ENCODE results near the gene RGSL1. TPM values are rescaled to one million over a fixed set of nuclear protein-coding genes. Genes with fewer than 3 reads are reported as not detected.
"Not testable (repeated sequence)": the region's sequence is repeated elsewhere in the genome, so short reads cannot be mapped to it uniquely, and the experiment has no call there.

The RGSL1 gene
- total and polyA plus RNA-seq, 2 donors = 0.02 TPM; not detected in 1

GRCh38 chr1:182441719-182442118 lies 8.2 kb upstream of the RGSL1 start:
- Histone ChIP-seq H3K36me3 (ENCODE audit: control insufficient read depth in 2 of 2, insufficient read depth in 2 of 2, low read length in 1 of 2) (no peaks in the 10 kb centered on the region), H3K27ac (ENCODE audit: low read depth in 1 of 2, low read length in 1 of 2) (no peak overlapping the region), H3K4me1 (ENCODE audit: control insufficient read depth in 2 of 2, insufficient read depth in 2 of 2, low read length in 2 of 2) (no peaks in the 10 kb centered on the region), H3K4me3 (ENCODE audit: low read length in 2 of 2) (no peak overlapping the region), H3K27me3 (ENCODE audit: control insufficient read depth in 2 of 2, insufficient read depth in 1 of 2, low read length in 1 of 2) (no peaks in the 10 kb centered on the region), H3K9me3 (ENCODE audit: control insufficient read depth in 2 of 2, insufficient read depth in 1 of 2, low read length in 1 of 2) (no peaks in the 10 kb centered on the region)
- WGBS = 98% methylated on average over 3 of the region's 3 CpGs
- no peak for DNase-seq (ENCODE audit: low read depth in 6 of 9, low spot score in 9 of 9)

DNA sequence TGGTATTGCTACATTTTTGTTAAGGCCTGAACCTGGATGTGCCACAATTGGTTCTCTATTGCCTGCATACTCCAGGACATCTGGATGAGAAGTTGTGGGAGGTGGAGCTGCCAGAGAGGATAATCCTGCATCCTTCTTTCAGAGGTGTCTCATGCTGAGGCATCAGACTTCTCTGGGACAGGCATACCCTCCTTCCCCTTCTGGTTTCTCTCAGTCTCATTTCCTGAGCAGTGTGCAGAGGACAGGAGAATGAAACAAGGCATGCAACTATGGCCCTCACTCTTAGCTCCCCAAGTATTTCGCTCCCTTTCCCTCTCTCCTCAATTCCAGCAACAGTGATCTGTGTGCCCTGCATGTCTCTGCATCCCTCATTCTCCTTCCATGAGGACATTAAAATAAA lies 7.6 kb upstream of the RGSL1 start:
- H3K27ac ChIP-seq (ENCODE audit: low read depth in 1 of 2, low read length in 1 of 2) = no peak overlapping the region
- H3K36me3 ChIP-seq (ENCODE audit: control insufficient read depth in 2 of 2, insufficient read depth in 2 of 2, low read length in 1 of 2) = no peaks in the 10 kb centered on the region
- no peaks in the 10 kb centered on the region for H3K4me1 ChIP-seq (ENCODE audit: control insufficient read depth in 2 of 2, insufficient read depth in 2 of 2, low read length in 2 of 2)
- H3K9me3 ChIP-seq (ENCODE audit: control insufficient read depth in 2 of 2, insufficient read depth in 1 of 2, low read length in 1 of 2) = no peaks in the 10 kb centered on the region
- no peaks in the 10 kb centered on the region for H3K27me3 ChIP-seq (ENCODE audit: control insufficient read depth in 2 of 2, insufficient read depth in 1 of 2, low read length in 1 of 2)
- DNase-seq (ENCODE audit: low read depth in 6 of 9, low spot score in 9 of 9) = no peak
- 100% methylated on average over 1 of the region's 1 CpG for WGBS
- H3K4me3 ChIP-seq (ENCODE audit: low read length in 2 of 2) = no peak overlapping the region

DNA sequence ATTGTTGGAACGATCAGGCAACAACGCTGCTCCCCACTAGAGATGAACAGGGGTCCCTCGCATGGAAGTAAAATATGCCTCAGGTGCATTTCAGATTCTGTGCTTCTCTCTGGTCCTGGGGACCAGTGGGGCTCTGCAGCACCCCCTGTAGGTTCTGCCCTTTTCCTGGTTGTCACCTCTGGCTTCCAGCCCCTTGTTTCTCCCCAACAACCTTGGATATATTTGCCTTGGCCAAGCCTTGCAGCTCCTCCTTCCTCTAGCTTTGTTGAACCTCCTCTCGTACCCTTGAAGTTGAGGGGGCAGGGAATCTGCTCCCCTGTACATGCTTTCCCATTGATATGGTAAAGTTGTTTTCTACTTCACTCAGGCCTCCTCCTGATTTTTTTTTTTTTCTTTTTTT lies 5.4 kb upstream of the RGSL1 start:
- no peak overlapping the region for H3K27ac ChIP-seq (ENCODE audit: low read depth in 1 of 2, low read length in 1 of 2)
- H3K9me3 ChIP-seq (ENCODE audit: control insufficient read depth in 2 of 2, insufficient read depth in 1 of 2, low read length in 1 of 2) = no peaks in the 10 kb centered on the region
- WGBS = 78% methylated on average over 4 of the region's 4 CpGs
- H3K36me3 ChIP-seq (ENCODE audit: control insufficient read depth in 2 of 2, insufficient read depth in 2 of 2, low read length in 1 of 2) = no peaks in the 10 kb centered on the region
- no peaks in the 10 kb centered on the region for H3K4me1 ChIP-seq (ENCODE audit: control insufficient read depth in 2 of 2, insufficient read depth in 2 of 2, low read length in 2 of 2)
- no peaks in the 10 kb centered on the region for H3K27me3 ChIP-seq (ENCODE audit: control insufficient read depth in 2 of 2, insufficient read depth in 1 of 2, low read length in 1 of 2)
- no peak overlapping the region for H3K4me3 ChIP-seq (ENCODE audit: low read length in 2 of 2)
- DNase-seq (ENCODE audit: low read depth in 6 of 9, low spot score in 9 of 9) = no peak

DNA sequence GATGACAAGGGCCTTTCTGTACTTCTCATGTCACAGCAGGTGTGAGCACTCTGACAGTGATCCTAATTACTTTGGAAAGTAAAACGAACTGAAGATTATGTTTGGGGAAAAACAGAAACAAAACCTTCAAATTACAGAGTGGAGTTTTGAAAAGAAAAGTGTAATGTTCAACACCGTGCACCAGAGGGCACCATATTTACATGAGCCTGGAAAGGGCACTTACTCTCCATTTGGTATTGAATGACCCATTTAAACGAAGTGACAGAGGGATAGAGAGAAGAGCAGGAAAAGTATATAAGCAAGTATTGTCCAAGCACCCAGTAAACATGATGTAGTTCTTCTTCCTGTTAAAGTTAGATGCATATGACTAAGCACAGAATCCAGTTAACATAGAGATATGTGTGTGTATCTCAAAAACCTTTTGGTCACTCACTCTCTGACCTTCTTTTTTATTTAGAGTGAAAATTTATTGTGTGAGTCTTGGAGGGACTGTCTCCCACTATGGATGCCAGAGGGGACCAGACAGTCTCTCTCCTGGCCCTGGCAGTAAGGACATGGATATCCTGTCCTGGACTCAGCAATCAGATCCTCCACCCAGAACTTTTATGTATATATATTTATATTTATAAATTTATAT lies 3.8 kb upstream of the RGSL1 start:
- Histone ChIP-seq H3K27me3 (ENCODE audit: control insufficient read depth in 2 of 2, insufficient read depth in 1 of 2, low read length in 1 of 2) (no peaks in the 10 kb centered on the region), H3K4me3 (ENCODE audit: low read length in 2 of 2) (no peak overlapping the region), H3K27ac (ENCODE audit: low read depth in 1 of 2, low read length in 1 of 2) (no peak overlapping the region), H3K9me3 (ENCODE audit: control insufficient read depth in 2 of 2, insufficient read depth in 1 of 2, low read length in 1 of 2) (no peaks in the 10 kb centered on the region), H3K4me1 (ENCODE audit: control insufficient read depth in 2 of 2, insufficient read depth in 2 of 2, low read length in 2 of 2) (no peaks in the 10 kb centered on the region), H3K36me3 (ENCODE audit: control insufficient read depth in 2 of 2, insufficient read depth in 2 of 2, low read length in 1 of 2) (no peaks in the 10 kb centered on the region)
- DNase-seq (ENCODE audit: low read depth in 6 of 9, low spot score in 9 of 9) = peak in 6 of 9 donors; percentile 8 to 47 (median 26)
- WGBS = 3% methylated on average over 3 of the region's 3 CpGs

DNA sequence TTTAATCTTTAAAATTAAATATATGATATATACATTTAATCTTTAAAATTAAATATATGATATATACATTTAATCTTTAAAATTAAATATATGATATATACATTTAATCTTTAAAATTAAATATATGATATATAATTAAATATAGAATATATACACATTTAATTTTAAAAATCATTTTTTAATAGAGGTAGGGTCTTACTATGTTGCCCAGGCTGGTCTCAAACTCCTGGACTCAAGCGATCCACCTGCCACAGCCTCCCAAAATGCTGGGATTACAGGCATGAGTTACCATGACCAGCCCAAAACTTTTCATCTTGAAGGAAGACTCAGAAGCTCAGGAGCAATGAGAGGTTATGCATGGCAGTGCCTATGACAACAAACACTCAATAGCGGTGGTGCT lies 2.8 kb upstream of the RGSL1 start:
- DNase-seq (ENCODE audit: low read depth in 6 of 9, low spot score in 9 of 9); H3K4me3 ChIP-seq (ENCODE audit: low read length in 2 of 2); H3K27ac ChIP-seq (ENCODE audit: low read depth in 1 of 2, low read length in 1 of 2); H3K9me3 ChIP-seq (ENCODE audit: control insufficient read depth in 2 of 2, insufficient read depth in 1 of 2, low read length in 1 of 2); H3K27me3 ChIP-seq (ENCODE audit: control insufficient read depth in 2 of 2, insufficient read depth in 1 of 2, low read length in 1 of 2); H3K4me1 ChIP-seq (ENCODE audit: control insufficient read depth in 2 of 2, insufficient read depth in 2 of 2, low read length in 2 of 2); H3K36me3 ChIP-seq (ENCODE audit: control insufficient read depth in 2 of 2, insufficient read depth in 2 of 2, low read length in 1 of 2): not testable (repeated sequence)
- WGBS = 96% methylated on average over 2 of the region's 2 CpGs

DNA sequence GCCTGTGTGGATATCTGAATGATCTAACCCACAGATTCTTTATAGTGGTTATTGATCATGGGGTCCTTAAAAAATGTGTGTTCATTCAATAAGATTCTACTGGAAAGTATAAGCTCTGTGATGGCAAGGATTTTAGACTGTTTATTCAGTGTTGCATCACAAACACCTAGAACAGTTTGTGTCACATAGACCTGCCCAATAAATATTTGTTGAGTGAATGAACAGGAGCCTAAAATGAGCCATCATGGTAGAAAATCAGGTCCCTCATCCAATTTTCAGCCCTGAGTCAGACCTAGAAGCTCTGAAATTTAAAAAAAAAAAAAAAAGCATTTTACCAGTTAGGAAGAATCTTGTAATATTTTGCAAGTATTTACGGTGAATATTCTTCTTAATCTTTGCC lies 2.3 kb upstream of the RGSL1 start:
- Histone ChIP-seq H3K27me3 (ENCODE audit: control insufficient read depth in 2 of 2, insufficient read depth in 1 of 2, low read length in 1 of 2) (no peaks in the 10 kb centered on the region), H3K4me3 (ENCODE audit: low read length in 2 of 2) (no peak overlapping the region), H3K27ac (ENCODE audit: low read depth in 1 of 2, low read length in 1 of 2) (no peak overlapping the region), H3K9me3 (ENCODE audit: control insufficient read depth in 2 of 2, insufficient read depth in 1 of 2, low read length in 1 of 2) (no peaks in the 10 kb centered on the region), H3K4me1 (ENCODE audit: control insufficient read depth in 2 of 2, insufficient read depth in 2 of 2, low read length in 2 of 2) (no peaks in the 10 kb centered on the region), H3K36me3 (ENCODE audit: control insufficient read depth in 2 of 2, insufficient read depth in 2 of 2, low read length in 1 of 2) (no peaks in the 10 kb centered on the region)
- no peak for DNase-seq (ENCODE audit: low read depth in 6 of 9, low spot score in 9 of 9)
- WGBS = 97% methylated on average over 1 of the region's 1 CpG

GRCh38 chr1:182453631-182454030 lies 3.7 kb downstream of the RGSL1 start:
- no peak for DNase-seq (ENCODE audit: low read depth in 6 of 9, low spot score in 9 of 9)

GRCh38 chr1:182457844-182458243 lies 7.9 kb downstream of the RGSL1 start:
- WGBS = 94% methylated on average over 3 of the region's 3 CpGs
- H3K27me3 ChIP-seq (ENCODE audit: control insufficient read depth in 2 of 2, insufficient read depth in 1 of 2, low read length in 1 of 2) = no peaks in the 10 kb centered on the region
- DNase-seq (ENCODE audit: low read depth in 6 of 9, low spot score in 9 of 9) = no peak
- H3K4me3 ChIP-seq (ENCODE audit: low read length in 2 of 2) = no peak overlapping the region
- H3K27ac ChIP-seq (ENCODE audit: low read depth in 1 of 2, low read length in 1 of 2) = no peak overlapping the region
- no peaks in the 10 kb centered on the region for H3K36me3 ChIP-seq (ENCODE audit: control insufficient read depth in 2 of 2, insufficient read depth in 2 of 2, low read length in 1 of 2)
- H3K9me3 ChIP-seq (ENCODE audit: control insufficient read depth in 2 of 2, insufficient read depth in 1 of 2, low read length in 1 of 2) = no peaks in the 10 kb centered on the region
- no peaks in the 10 kb centered on the region for H3K4me1 ChIP-seq (ENCODE audit: control insufficient read depth in 2 of 2, insufficient read depth in 2 of 2, low read length in 2 of 2)

More at GRCh38 chr1:182453631-182454030, 3.7 kb downstream of the RGSL1 start:
- Histone ChIP-seq H3K4me1 (ENCODE audit: control insufficient read depth in 2 of 2, insufficient read depth in 2 of 2, low read length in 2 of 2) (no peaks in the 10 kb centered on the region), H3K4me3 (ENCODE audit: low read length in 2 of 2) (no peak overlapping the region), H3K9me3 (ENCODE audit: control insufficient read depth in 2 of 2, insufficient read depth in 1 of 2, low read length in 1 of 2) (no peaks in the 10 kb centered on the region), H3K36me3 (ENCODE audit: control insufficient read depth in 2 of 2, insufficient read depth in 2 of 2, low read length in 1 of 2) (no peaks in the 10 kb centered on the region), H3K27ac (ENCODE audit: low read depth in 1 of 2, low read length in 1 of 2) (no peak overlapping the region), H3K27me3 (ENCODE audit: control insufficient read depth in 2 of 2, insufficient read depth in 1 of 2, low read length in 1 of 2) (no peaks in the 10 kb centered on the region)
- 91% methylated on average over 7 of the region's 7 CpGs for WGBS

GRCh38 chr1:182459949-182460348 lies 10.0 kb downstream of the RGSL1 start:
- no peaks in the 10 kb centered on the region for H3K36me3 ChIP-seq (ENCODE audit: control insufficient read depth in 2 of 2, insufficient read depth in 2 of 2, low read length in 1 of 2)
- no peak for DNase-seq (ENCODE audit: low read depth in 6 of 9, low spot score in 9 of 9)
- no peaks in the 10 kb centered on the region for H3K4me1 ChIP-seq (ENCODE audit: control insufficient read depth in 2 of 2, insufficient read depth in 2 of 2, low read length in 2 of 2)
- H3K4me3 ChIP-seq (ENCODE audit: low read length in 2 of 2) = no peak overlapping the region
- no peaks in the 10 kb centered on the region for H3K27me3 ChIP-seq (ENCODE audit: control insufficient read depth in 2 of 2, insufficient read depth in 1 of 2, low read length in 1 of 2)
- 95% methylated on average over 3 of the region's 3 CpGs for WGBS
- no peaks in the 10 kb centered on the region for H3K9me3 ChIP-seq (ENCODE audit: control insufficient read depth in 2 of 2, insufficient read depth in 1 of 2, low read length in 1 of 2)
- H3K27ac ChIP-seq (ENCODE audit: low read depth in 1 of 2, low read length in 1 of 2) = no peak overlapping the region

- Histone ChIP-seq H3K27ac (ENCODE audit: low read depth in 1 of 2, low read length in 1 of 2) (no peak overlapping the region), H3K4me3 (ENCODE audit: low read length in 2 of 2) (no peak overlapping the region), H3K27me3 (ENCODE audit: control insufficient read depth in 2 of 2, insufficient read depth in 1 of 2, low read length in 1 of 2) (no peaks in the 10 kb centered on the region), H3K36me3 (ENCODE audit: control insufficient read depth in 2 of 2, insufficient read depth in 2 of 2, low read length in 1 of 2) (no peaks in the 10 kb centered on the region), H3K9me3 (ENCODE audit: control insufficient read depth in 2 of 2, insufficient read depth in 1 of 2, low read length in 1 of 2) (no peaks in the 10 kb centered on the region), H3K4me1 (ENCODE audit: control insufficient read depth in 2 of 2, insufficient read depth in 2 of 2, low read length in 2 of 2) (no peaks in the 10 kb centered on the region)
- DNase-seq (ENCODE audit: low read depth in 6 of 9, low spot score in 9 of 9) = no peak
Observed at GRCh38 chr1:182460550-182460951, 10.6 kb downstream of the RGSL1 start.

All from thymus (tissue), 11 donors.